Panc1 (cell line): ENCODE measurements around the gene PTPRA. TPM values are rescaled to one million over a fixed set of nuclear protein-coding genes. Genes with fewer than 3 reads are reported as not detected.

ENCODE experiments used
- ATAC-seq: fragments of 200-7000 bp; cut with Tn5 transposase; 2 replicates; pipeline ENCODE4 v1.9.1; 2020; ENCODE audit warnings: mild to moderate bottlenecking, moderate library complexity
- BruUV-seq: library from RNA; stranded (reverse); fragments of 400-500 nt; replicated peaks from 2 replicates; lab custom pipeline; 2021; lab: Mats Ljungman, UMichigan
- CTCF ChIA-PET: fragments of 300-600 bp; sonication (Branson Sonifier 250); formaldehyde crosslinking; loops from one replicate; lab custom pipeline; 2022; ENCODE audit warnings: antibody characterized with exemption; lab: Charles Lee
- POLR2A ChIA-PET: fragments of 300-600 bp; sonication (Branson Sonifier 250); formaldehyde crosslinking; loops from one replicate; lab custom pipeline; 2022; ENCODE audit warnings: antibody characterized with exemption; lab: Charles Lee
- DNase-seq: peaks from one replicate; pipeline ENCODE4 v3.0.0-alpha.2; 2010; ENCODE audit warnings: low read depth, low spot score
- H3K27ac ChIP-seq: 2 replicates; pipeline ENCODE4 v1.5.1; 2011; ENCODE audit warnings: mild to moderate bottlenecking, low read length, inconsistent platforms
- H3K27me3 ChIP-seq: fragments of 200-500 bp; sonication (Bioruptor generic); 2 replicates; pipeline ENCODE4 v1.6.0; 2014; ENCODE audit warnings: low read length, inconsistent platforms; ENCODE audit not compliant: control insufficient read depth, insufficient read depth
- H3K36me3 ChIP-seq: fragments of 200-500 bp; sonication (Bioruptor generic); 2 replicates; pipeline ENCODE4 v1.5.1; 2014; ENCODE audit warnings: inconsistent platforms, mild to moderate bottlenecking, low read length, moderate library complexity; ENCODE audit not compliant: control insufficient read depth, insufficient read depth
- H3K4me1 ChIP-seq: 2 replicates; pipeline ENCODE4 v1.5.1; 2011; ENCODE audit warnings: inconsistent platforms, mild to moderate bottlenecking, low read length, moderate library complexity; ENCODE audit not compliant: control insufficient read depth, insufficient read depth
- H3K4me3 ChIP-seq, 2 experiments: 2 replicates each; pipeline ENCODE4 v1.5.1; 2011 to 2012; ENCODE audit warnings: low read depth in 2 of 2, low read length in 2 of 2, mild to moderate bottlenecking in 2 of 2, inconsistent platforms in 1 of 2, moderate library complexity in 1 of 2
- H3K9me3 ChIP-seq: fragments of 200-500 bp; sonication (Bioruptor generic); 2 replicates; pipeline ENCODE4 v1.5.1; 2014; ENCODE audit warnings: low read depth, mild to moderate bottlenecking, inconsistent platforms, low read length, moderate library complexity; ENCODE audit not compliant: control insufficient read depth, insufficient read depth
- POLR2AphosphoS5 ChIP-seq: IDR thresholded peaks from 2 replicates; pipeline ENCODE4 v1.6.1; 2012; ENCODE audit warnings: mild to moderate bottlenecking, low read depth, low read length, moderate library complexity
- SIN3A ChIP-seq: IDR thresholded peaks from 2 replicates; pipeline ENCODE4 v1.6.1; 2012; ENCODE audit warnings: low read depth, mild to moderate bottlenecking, low read length, moderate library complexity, borderline replicate concordance; ENCODE audit not compliant: insufficient read depth
- TCF7L2 ChIP-seq: IDR thresholded peaks from 2 replicates; pipeline ENCODE4 v1.6.1; 2011; ENCODE audit warnings: mild to moderate bottlenecking, low read depth, low read length, inconsistent platforms
- in situ Hi-C: cut with HindIII; loops from 2 replicates; pipeline ENCODE4 v1.10.0; 2016; ENCODE audit warnings: low sequenced_read_pairs, low pct_unique_long_range_greater_than_20kb
- intact Hi-C: fragments of 100-400 bp; cut with micrococcal nuclease; formaldehyde crosslinking; loops from one replicate; pipeline ENCODE4 v1.10.0; 2022; ENCODE audit not compliant: unreplicated experiment
- total RNA-seq: library from RNA; stranded (reverse); gene quantifications from one replicate; pipeline ENCODE4 v1.2.1, GENCODE V29; 2021; ENCODE audit not compliant: unreplicated experiment
- TF ChIP-seq, protein P1 (sequence below): fragments of 450-650 bp; IDR thresholded peaks from 2 replicates; pipeline ENCODE4 v1.5.1; 2017; ENCODE audit warnings: mild to moderate bottlenecking
- TF ChIP-seq, protein P2 (sequence below), 2 experiments: IDR thresholded peaks; 2 replicates each; pipeline ENCODE4 v1.6.1; 2011 to 2012; ENCODE audit warnings: low read depth in 2 of 2, control low read depth in 1 of 2, low read length in 1 of 2, mild to moderate bottlenecking in 1 of 2, moderate library complexity in 1 of 2; ENCODE audit not compliant: insufficient read depth in 1 of 2

The PTPRA gene
- total RNA-seq, 1 experiment from 2014 or later = 56.6 TPM

DNA sequence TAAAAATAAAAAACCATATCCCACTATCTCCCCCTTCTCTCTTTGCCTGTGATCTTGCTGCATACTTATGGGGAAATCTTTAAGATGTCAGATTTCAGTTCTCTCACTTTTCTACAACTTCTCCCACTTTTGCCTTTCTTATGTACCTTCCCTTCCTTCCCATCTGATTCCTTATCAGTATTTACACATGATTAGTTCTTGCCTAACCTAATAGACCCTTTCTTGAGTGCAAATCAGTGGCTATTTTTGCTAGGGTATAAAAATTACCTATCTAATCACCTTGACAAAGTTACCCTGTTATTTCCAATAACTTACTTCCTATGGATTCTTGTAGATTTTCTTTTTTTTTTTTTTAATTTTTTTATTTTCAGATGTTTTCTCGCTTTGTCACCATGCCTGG is 75.7 kb downstream of the PTPRA start:
- no TSS peak for BruUV-seq
- ATAC-seq = no peak
- no peaks in the 10 kb centered on the region for H3K36me3 ChIP-seq
- no peak overlapping the region for H3K4me3 ChIP-seq
- no peak for TF ChIP-seq SIN3A
- TF ChIP-seq POLR2AphosphoS5 = no peak
- TF ChIP-seq, protein P1, sequence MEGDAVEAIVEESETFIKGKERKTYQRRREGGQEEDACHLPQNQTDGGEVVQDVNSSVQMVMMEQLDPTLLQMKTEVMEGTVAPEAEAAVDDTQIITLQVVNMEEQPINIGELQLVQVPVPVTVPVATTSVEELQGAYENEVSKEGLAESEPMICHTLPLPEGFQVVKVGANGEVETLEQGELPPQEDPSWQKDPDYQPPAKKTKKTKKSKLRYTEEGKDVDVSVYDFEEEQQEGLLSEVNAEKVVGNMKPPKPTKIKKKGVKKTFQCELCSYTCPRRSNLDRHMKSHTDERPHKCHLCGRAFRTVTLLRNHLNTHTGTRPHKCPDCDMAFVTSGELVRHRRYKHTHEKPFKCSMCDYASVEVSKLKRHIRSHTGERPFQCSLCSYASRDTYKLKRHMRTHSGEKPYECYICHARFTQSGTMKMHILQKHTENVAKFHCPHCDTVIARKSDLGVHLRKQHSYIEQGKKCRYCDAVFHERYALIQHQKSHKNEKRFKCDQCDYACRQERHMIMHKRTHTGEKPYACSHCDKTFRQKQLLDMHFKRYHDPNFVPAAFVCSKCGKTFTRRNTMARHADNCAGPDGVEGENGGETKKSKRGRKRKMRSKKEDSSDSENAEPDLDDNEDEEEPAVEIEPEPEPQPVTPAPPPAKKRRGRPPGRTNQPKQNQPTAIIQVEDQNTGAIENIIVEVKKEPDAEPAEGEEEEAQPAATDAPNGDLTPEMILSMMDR = no peak
- TF ChIP-seq TCF7L2 = no peak
- TF ChIP-seq, protein P2, sequence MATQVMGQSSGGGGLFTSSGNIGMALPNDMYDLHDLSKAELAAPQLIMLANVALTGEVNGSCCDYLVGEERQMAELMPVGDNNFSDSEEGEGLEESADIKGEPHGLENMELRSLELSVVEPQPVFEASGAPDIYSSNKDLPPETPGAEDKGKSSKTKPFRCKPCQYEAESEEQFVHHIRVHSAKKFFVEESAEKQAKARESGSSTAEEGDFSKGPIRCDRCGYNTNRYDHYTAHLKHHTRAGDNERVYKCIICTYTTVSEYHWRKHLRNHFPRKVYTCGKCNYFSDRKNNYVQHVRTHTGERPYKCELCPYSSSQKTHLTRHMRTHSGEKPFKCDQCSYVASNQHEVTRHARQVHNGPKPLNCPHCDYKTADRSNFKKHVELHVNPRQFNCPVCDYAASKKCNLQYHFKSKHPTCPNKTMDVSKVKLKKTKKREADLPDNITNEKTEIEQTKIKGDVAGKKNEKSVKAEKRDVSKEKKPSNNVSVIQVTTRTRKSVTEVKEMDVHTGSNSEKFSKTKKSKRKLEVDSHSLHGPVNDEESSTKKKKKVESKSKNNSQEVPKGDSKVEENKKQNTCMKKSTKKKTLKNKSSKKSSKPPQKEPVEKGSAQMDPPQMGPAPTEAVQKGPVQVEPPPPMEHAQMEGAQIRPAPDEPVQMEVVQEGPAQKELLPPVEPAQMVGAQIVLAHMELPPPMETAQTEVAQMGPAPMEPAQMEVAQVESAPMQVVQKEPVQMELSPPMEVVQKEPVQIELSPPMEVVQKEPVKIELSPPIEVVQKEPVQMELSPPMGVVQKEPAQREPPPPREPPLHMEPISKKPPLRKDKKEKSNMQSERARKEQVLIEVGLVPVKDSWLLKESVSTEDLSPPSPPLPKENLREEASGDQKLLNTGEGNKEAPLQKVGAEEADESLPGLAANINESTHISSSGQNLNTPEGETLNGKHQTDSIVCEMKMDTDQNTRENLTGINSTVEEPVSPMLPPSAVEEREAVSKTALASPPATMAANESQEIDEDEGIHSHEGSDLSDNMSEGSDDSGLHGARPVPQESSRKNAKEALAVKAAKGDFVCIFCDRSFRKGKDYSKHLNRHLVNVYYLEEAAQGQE (IDR thresholded peaks at IDR 0.05; ENCODE audit: insufficient read depth in 1 of 2, low read depth in 2 of 2, low read length in 1 of 2) = no peak
- POLR2A ChIA-PET = no interaction called here
- intact Hi-C loops = no loop called here
- DNase-seq = no peak
- in situ Hi-C loops = no loop called here
- CTCF ChIA-PET = no interaction called here
- no peaks in the 10 kb centered on the region for H3K9me3 ChIP-seq
- peaks cover 3% of the 10 kb centered on the region; the same call in 1 of the 2 replicates for H3K4me1 ChIP-seq
- no peaks in the 10 kb centered on the region for H3K27me3 ChIP-seq
- no peak overlapping the region for H3K27ac ChIP-seq

- no TSS peak for BruUV-seq
- no peaks in the 10 kb centered on the region for H3K27me3 ChIP-seq
- DNase-seq = no peak
- intact Hi-C loops (no loop called here), in situ Hi-C loops (no loop called here)
- H3K9me3 ChIP-seq = no peaks in the 10 kb centered on the region
- H3K4me1 ChIP-seq = no peaks in the 10 kb centered on the region
- ATAC-seq = no peak
- H3K36me3 ChIP-seq = no peaks in the 10 kb centered on the region
- no peak overlapping the region for H3K4me3 ChIP-seq
- ChIA-PET CTCF (no interaction called here), POLR2A (no interaction called here)
- TF ChIP-seq POLR2AphosphoS5 = no peak
- TF ChIP-seq, protein P2 (IDR thresholded peaks at IDR 0.05; ENCODE audit: insufficient read depth in 1 of 2, low read depth in 2 of 2, low read length in 1 of 2) = no peak
- H3K27ac ChIP-seq = no peak overlapping the region
Observed at GRCh38 chr20:2952766-2953165, 79.5 kb downstream of the PTPRA start.
